HG02970 (cell line): ENCODE data around the gene MORF4L1.
"Not testable (repeated sequence)": the region's sequence is repeated elsewhere in the genome, so short reads cannot be mapped to it uniquely, and the experiment has no call there.

Source experiments
- ATAC-seq: cut with Tn5 transposase; IDR thresholded peaks from one replicate; pipeline ENCODE4 v1.9.1; 2021; ENCODE audit warnings: mild to moderate bottlenecking, moderate library complexity, moderate number of reproducible peaks; ENCODE audit not compliant: unreplicated experiment, low FRiP score

MORF4L1 gene

GRCh38 chr15:78923480-78924360 is 51.0 kb downstream of the MORF4L1 start:
- ATAC-seq: no peak

DNA sequence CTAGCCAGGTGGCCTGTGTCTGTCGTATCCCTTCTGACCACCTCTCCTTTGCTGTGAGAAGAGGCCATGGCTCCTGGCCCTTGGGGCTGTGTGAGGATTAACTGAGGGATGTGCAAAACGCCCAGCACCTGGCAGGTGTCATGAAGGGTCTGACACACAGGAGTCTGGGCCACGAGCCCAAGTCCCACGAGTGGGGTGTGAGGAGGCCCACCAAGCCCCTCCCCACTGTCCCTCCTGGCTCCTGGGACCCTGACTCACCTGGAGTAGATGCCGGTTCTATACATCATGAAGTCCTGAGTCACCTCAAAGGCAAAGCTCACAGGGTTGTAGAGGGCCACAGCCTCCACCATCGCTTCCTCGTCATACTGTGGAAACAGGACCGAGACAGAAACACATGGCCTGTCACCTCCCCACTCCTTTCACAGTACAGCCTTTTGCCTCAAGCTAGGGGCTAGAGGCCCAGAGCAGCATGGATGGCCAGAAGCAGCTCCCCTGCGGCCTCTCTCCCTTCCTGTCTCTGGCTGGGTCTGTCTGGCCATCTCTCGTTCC is 52.5 kb downstream of the MORF4L1 start:
- no peak for ATAC-seq

DNA sequence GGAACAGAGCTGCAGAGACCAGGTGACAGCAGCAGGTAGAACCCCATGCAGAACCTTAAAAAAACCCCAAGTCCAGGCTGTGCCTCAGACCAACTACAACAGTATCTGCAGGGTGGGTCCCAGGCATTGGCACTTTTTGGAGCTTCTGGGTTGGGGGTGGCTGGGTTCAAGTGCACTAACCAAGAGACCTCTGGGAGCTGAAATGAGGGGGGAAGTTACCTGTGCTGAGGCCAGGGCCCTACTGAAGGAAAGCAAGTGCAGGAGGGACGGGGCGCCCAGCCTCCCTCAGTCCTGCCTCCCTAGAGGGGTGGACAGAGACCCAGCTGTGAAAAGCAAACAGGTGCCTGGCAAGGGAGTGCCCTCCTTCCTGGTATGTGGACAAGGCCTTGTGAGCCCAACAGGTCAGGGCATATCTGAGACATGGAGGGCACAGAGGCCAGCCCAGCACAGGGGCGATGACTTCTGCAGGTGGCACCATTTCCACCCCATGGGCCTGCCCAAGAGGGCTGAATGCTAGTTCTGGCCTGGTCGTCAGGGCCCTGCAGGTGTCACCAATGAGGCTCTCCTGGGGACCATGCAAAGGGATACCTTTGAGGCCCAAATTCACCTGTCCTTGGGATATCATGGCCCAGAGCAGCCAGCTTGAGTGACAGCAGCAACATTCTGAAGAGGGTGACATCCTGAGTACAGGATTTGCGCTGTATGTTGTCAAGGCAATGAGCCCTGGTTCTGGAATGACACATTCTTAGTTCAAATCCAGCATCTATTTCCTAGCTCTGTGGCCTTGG is 53.5 kb downstream of the MORF4L1 start:
- no peak for ATAC-seq

- no peak for ATAC-seq
These were observed 54.5 kb downstream of the MORF4L1 start for GRCh38 chr15:78927077-78927790.

GRCh38 chr15:78928176-78928575 is 55.5 kb downstream of the MORF4L1 start:
- ATAC-seq: not testable (repeated sequence)

DNA sequence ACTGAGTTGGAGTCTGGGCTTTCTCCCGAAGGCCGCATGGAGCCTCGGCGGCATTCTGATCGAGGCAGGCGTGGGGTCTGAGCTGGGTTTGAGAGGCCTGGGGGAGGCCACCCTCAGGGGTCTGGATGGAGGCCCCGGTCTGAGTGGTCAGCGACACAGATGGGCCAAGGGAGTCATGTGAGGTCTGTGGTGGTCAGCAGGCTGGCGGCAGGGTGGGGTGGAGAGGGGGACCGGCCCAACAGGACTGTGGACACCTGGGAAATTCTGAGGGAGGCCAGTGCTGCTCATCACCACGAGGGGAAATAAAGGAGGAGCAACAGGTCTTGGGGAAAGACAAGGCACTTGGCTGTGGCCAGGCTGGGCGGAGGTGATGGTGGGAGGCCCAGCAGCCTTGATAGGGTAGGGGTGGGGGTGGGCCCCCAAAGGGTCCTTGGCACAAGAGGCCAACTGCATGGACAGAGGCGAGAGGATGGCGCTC is 56.0 kb downstream of the MORF4L1 start:
- no peak for ATAC-seq

GRCh38 chr15:78929536-78930264 is 57.0 kb downstream of the MORF4L1 start:
- ATAC-seq: no peak

- no peak for ATAC-seq
These were observed 58.1 kb downstream of the MORF4L1 start for GRCh38 chr15:78930577-78931388.

GRCh38 chr15:78931439-78932257 is 59.0 kb downstream of the MORF4L1 start:
- no peak for ATAC-seq

- ATAC-seq: no peak
These were observed 59.6 kb downstream of the MORF4L1 start for GRCh38 chr15:78932258-78932808.

- no peak for ATAC-seq
These were observed 60.6 kb downstream of the MORF4L1 start for GRCh38 chr15:78933187-78933822.

DNA sequence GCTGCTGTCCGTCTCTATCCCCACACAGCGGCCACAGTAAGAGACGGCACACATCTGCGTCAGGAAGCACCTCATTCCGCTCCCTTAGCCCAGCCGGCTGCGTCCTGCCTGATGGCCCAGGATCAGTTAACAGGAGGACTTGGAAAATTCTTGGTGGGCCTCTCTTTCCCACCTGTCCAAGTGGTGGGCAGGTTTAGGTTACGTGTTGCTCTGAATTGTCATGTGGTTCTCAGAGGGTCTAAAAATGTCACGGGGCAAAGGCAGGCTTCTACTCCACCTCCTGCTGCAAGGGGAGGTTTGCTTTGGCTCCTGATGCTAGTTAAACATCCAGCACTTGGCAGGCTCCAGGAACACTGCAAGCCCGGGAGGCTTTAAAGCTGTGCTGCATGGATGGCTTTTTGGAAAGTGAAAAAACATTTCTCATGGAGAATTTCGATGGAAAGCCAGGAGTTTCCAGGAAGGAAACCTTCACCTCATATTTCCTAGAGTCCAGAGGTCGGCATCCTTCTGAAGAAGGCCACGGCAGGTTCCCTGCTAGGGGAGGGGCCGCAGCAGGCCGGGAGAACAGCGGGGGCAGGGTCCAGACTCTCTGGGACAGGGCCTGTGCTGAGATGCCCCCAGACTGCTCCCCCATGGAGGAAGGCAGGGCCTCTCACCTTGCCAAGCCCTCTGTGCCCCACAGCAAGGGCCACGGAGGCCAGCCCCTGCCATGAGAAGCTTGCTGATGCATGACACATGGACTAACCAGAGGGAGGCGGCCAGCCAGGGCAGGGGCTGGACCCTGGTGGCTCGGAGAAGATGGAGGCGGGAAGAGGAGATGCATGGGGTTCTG is 61.3 kb downstream of the MORF4L1 start:
- no peak for ATAC-seq

DNA sequence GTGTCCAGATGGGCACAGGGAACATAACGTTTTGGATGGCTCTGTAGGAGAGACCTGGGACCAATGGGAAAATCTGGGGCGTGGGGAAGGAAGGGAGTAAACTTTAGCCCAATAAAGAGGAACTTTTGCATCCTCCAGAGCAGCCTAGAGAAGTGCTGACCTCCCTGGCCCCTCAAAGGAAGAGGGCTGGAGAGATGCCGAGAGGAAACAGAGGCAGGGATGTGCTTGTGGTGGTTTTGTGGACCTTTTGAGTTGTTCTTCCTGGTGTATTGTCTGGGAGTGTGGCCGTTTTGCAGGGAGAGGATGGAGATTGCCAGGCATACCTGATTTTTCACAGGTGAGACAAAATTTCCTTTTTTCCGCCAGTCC is 61.9 kb downstream of the MORF4L1 start:
- no peak for ATAC-seq

DNA sequence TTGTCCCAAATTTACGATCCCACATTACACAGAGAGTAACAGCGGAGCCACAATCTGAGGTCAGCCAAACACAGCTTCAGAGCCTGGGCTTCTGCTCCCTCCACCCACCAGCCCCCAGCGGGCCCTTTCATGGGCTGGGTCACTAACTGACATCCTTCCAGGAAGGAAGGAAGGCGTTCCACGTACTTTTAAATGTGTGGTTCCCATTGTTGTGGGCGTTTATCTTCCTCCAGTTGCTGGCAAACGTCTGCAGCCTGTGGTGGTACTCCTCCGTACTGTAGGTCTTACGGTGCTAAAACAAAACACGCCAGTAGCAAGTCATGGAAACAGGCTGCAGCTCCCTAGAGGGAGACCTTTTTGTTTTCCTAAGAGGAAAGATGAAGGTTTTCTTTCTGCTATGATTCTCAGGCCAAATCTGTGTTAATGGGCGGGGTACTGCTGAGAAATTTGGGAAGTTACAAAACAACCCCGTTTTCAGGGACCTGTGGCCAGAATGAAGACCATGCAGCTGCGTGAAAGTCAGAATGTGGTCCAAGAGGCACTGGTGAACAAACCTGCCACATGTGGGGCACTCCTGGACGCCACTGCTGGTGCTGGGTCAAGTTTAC is 64.5 kb downstream of the MORF4L1 start:
- ATAC-seq: no peak

GRCh38 chr15:78938658-78939488 is 66.2 kb downstream of the MORF4L1 start:
- no peak for ATAC-seq
